Left ventricle myocardium superior (tissue), 1 donor: ENCODE results near the gene DNAJC6. TPM values are rescaled to one million over a fixed set of nuclear protein-coding genes. Genes with fewer than 3 reads are reported as not detected.
A peak's percentile ranks its signal among the peaks of the same experiment; 100 is the strongest.
"Not testable (repeated sequence)": the region's sequence is repeated elsewhere in the genome, so short reads cannot be mapped to it uniquely, and the experiment has no call there.

ENCODE experiments used
- ATAC-seq: fragments of 200-7000 bp; cut with Tn5 transposase; one replicate; pipeline ENCODE4 v1.9.1; 2020; ENCODE audit warnings: mild to moderate bottlenecking, moderate library complexity
- DNase-seq: peaks from one replicate; pipeline ENCODE4 v3.0.0-alpha.2; 2020
- intact Hi-C: fragments of 100-400 bp; cut with micrococcal nuclease; formaldehyde crosslinking; loops from one replicate; pipeline ENCODE4 v1.11.0; 2022
- total RNA-seq: library from RNA; stranded (reverse); fragmentation: NEBNext Ultra II Directional; extraction: Animal tissue kit (Norgen Biotek cat#: 25700); gene quantifications from one replicate; pipeline ENCODE4 v1.2.1, GENCODE V29; 2021
- donor health status: DM: no; HTN: yes; CAD: no; lungs with severe emphysema.

Gene DNAJC6
- total RNA-seq, 1 donor from 2014 or later = 3.6 TPM

DNA sequence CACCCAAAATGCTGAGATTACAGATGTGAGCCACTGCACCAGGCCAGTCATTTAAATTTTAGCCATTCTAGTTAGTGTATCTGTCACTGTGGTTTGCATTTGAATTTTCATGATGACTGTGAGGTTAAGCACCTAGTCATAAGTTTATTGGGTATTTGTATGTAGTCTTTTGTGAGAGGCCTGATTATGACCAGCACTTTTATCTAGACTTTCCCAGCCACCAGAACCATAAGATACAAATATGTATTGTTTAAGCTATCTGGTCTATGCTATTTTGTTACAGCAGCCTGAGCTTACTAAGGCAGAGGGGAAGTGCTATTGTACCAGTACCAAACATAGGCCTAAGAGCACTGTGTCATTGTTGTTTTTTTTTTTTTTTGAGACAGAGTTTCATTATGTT is 19.9 kb upstream of the DNAJC6 start:
- intact Hi-C loops = no loop called here
- DNase-seq (no peak), ATAC-seq (no peak)

DNA sequence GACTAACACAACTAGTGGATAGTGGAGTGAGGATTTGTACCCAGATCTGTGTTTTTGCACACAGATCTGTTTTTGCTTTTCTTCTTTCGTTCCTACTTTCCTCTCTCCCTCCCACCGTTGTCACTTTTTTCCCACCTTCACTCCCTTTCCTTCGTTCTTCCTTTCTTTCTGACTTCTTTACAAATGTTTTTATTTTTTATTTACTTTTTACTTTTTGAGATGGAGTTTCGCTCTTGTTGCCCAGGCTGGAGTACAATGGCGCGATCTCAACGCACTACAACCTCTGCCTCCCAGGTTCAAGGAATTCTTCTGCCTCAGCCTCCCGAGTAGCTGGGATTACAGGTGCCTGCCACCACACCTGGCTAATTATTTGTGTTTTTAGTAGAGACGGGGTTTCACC is 17.5 kb upstream of the DNAJC6 start:
- ATAC-seq, intact Hi-C loops, DNase-seq: not testable (repeated sequence)

DNA sequence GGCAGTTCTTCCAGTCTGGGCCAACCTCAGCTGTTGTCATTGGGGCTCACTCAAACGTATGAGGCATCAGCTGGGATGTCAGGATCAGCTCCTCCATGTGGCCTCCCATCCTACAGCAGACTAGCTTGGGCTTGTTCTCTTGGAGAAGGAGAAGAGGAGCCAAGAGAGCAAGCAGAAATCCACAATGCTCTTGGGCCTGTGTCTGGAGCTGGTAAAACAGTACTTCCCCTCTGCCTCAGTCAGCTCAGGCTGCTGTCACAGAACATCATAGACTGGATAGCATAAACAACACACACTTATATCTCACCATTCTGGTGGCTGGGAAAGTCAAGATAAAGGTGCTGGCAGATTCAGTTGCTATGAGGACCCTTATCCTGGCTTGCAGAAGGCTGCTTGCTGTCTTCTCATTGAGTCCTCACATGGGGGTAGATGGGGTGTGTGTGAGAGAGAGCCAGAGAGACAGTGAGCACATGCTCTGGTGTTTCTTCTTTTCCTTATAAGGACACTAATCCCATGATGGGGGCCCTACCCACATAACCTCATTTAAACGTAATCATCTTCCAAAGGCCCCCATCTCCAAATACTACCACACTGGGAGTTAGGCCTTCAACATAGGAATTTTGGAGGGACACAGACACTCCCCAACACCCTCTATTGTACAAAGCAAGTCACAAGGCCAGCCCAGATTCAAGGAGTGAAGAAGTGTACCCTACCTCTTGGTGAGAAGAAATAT is 16.3 kb upstream of the DNAJC6 start:
- intact Hi-C loops = no loop called here
- no peak for ATAC-seq
- no peak for DNase-seq

DNA sequence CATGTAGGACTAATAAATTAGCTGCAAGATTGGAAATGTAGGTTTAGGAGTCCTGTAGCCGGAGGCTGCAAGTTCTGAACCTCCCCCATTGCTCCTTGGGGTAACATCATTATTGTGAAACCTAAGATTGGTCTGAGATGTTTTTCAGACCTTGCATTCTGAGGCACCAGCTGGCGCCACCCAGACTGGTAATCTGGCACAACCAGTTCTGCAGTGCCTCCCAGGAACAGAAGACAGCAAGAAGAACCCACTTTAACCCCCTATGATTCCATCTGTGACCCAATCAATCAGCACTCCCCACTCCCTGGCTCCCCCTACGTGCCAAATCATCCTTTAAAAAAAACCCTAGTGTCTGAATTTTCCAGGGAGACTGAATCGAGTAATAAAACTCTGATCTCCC is 11.6 kb upstream of the DNAJC6 start:
- intact Hi-C loops = no loop called here
- DNase-seq (no peak), ATAC-seq (no peak)

DNA sequence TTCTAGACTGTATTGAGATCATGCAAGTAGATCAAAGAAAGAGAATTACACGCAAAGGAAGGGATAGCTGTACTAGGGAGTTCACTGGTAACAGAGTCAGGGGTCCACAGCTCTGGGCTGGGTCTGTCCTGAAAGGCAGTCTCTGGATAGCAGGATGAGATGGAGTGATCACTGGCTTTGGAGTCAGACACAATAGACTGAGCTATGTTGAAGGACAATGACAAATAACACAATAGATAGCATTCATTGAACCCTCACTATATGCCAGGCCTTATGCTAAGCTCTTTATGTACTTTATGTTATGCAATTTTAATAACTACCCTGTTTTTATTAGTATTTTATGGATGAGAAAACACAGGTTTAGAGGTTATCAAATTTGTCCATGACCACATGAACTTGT is 10.0 kb upstream of the DNAJC6 start:
- no peak for DNase-seq
- intact Hi-C loops = no loop called here
- no peak for ATAC-seq

DNA sequence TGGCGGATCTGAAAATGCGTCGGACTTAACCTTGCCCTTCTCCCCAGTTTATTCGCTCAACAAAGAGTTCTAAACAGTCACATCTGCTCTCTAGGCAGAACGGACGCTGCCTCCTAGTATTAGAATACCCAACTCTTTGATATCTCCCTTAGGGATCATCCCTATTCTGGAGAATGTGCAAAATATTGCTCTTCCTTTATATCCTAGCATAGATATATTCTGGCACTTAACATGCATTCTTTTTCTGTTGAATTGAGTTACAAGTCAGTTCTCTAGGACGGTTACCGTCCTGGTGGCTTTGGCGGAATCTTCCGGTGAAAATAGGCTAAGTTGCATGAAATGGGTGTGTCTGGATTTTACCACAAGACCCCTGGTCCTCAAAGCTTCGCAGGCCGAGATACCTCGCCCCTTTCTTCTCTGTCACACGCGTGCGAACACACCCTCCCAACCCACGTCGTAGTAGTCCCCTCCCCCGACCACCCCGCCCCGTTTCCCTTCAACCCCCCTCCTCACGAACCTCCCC is 501 bp upstream of the DNAJC6 start:
- no peak for DNase-seq
- no peak for ATAC-seq
- intact Hi-C loops = no loop called here

DNA sequence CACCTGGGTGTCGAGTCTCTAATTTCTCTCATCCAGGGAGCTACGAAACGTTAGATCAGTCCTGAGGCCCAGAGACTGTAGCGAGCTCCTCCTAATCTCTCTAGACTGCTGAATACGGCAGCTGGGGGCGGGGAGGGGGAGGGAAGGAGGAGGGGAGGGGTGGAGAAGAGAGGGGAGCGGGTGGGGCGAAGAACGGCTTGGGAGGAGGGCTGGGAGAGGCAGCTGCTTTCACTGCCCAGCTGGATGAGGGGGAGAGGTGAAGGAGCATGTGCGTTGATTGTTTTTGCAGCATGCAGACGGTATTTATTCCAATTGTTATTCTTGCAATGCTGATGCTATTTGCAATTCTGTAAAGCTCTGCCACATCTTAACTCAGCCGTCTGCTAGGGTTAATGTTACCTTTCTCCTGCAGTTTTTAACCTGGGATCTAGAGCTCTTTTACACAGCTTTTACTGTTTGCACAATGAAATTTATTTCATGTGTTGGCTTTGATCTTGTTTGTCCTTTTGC is 790 bp downstream of the DNAJC6 start:
- DNase-seq (no peak), ATAC-seq (peak; percentile 74)
- intact Hi-C loops = loop anchor here (10.0 kb wide), 1 partner anchor 55 kb away; no protein-coding TSS in a partner anchor

DNA sequence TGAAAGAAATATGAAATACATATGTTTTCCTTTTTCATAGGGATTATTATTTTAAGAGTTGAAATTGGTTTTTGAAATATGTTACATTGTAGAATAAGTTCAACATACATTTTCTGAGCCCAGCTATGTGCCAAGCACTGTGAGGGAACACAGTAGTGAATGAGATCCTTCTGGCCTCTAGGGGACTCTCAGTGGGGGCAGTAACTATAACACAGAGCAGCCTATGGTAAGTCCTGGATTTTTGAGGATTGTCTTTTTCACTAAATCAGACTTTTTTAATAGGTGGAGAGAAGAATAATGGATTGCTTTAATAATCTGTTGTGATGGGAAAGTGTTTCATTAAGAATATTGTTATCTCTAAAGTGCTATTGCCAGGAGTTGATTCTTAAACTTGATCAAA is 2.4 kb downstream of the DNAJC6 start:
- DNase-seq (no peak), ATAC-seq (no peak)
- intact Hi-C loops = loop anchor here (10.0 kb wide), 1 partner anchor 57 kb away; no protein-coding TSS in a partner anchor

DNA sequence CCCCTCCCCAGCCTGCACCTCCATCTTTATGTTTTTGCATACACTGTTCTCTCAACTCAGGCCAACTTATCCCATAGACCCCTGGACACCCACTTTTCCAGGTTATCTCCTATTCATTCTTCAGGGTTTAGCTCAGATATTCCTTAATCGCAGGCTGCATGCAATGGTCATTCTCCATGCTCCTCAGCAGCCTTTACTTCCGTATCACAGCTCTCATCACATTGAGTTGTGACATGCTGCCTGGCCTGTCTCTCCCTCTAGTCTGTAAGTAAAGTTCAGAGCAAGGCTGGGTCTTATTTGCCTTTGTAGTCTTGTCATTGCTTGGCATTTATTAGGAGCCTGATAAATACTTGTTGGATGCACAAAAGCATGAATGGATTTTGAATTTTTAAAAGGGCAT is 6.9 kb downstream of the DNAJC6 start:
- intact Hi-C loops = loop anchor here (10.0 kb wide), 1 partner anchor 61 kb away; no protein-coding TSS in a partner anchor
- ATAC-seq = no peak
- no peak for DNase-seq

DNA sequence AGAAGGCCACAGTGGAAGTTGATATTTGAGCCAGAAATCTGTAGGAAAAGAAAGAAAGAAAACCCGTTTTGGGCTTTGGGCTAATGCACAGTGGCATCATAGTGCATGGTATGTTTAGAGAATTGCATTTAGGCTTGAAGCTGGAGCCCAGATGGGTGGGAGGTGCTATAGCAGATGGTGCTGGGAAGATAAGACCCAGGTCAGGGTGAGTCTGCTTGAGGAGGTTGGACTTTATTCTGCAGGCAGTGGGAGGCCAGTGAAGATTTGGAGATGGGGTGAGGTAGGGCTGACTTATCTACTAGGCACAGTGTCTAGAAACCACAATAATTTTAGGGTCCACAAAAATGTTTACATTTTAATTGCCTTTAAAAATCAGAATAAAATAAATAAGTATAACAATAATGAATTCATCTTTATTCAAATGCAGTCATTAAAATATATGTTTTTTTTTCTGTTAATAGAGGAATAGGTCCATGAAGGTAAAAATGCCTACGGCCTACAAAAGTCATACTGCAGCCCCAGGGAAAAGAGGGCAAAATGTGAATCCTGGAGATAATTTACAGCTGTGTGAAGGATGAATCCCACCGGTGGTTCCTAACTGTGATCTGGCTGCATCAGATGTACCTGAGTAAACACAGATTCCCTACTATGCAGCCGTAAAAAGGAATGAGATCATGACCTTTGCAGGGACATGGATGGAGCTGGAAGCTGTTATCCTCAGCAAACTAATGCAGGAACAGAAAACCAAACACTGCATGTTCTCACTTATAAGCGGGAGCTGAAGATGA is 8.7 kb downstream of the DNAJC6 start:
- intact Hi-C loops = loop anchor here (10.0 kb wide), 1 partner anchor 63 kb away; no protein-coding TSS in a partner anchor
- DNase-seq (no peak), ATAC-seq (no peak)

DNA sequence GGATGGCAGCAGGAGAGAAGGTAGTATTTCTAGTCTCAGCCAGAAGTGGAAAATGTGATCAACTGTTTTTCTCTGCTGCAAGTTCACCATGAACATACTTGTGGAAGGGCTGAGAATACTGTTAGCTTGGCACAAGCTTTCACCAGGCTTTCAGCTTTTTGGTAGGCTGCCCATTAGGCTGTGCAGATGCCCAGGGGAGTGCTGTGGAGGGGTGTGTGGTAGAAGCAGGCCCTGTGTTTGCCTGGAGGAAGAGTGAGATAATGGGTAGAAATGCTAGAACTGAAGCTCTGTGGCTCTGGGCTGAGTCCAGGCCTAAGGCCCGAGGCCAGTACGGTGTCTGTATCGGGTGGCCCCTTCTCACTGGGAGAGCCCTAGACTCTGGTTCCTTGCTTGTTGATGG is 9.8 kb downstream of the DNAJC6 start:
- intact Hi-C loops = loop anchor here (10.0 kb wide), 1 partner anchor 64 kb away; no protein-coding TSS in a partner anchor

DNA sequence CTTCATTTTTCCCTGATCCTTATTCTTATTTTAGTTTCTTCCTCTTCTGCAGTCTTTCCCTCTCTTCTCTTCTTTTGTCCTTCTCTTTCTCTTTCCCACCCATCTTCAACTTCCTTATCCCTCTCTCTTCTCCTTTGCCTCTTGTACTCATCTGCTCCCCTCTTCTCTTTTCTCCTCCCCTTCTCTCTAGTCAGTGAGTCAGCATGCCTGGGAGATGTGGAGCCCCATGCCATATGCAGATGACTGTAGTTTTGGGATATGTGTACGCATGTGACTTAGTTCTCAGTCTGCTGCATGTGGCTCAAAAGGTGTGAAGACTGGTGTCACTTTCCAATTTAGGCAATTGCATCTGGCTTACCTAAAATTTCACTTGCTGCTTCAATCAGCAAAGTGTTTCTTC is 10.4 kb downstream of the DNAJC6 start:
- intact Hi-C loops = loop anchor here (10.0 kb wide), 1 partner anchor 65 kb away; no protein-coding TSS in a partner anchor
- ATAC-seq (no peak), DNase-seq (no peak)

More for the DNA sequence above, 9.8 kb downstream of the DNAJC6 start:
- ATAC-seq (peak; percentile 87), DNase-seq (no peak)

DNA sequence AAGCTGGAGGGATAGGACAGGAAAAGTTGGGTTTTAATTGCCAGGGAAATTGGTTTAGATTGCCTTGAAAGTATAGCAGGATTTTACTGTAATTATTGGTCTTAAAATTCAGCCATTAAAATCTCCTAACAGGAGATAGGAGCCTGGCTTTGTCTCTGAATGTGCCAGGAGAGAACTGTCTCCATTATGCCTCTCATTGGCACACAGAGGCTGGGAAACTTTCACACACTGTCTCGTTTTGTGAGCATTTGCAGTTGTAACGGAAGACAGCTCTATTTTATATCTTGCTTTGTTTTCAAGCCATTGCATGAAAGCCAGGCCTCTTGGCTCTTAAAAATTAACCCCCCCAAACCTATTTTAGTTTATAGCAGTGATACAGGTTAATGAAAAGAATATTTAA is 12.5 kb downstream of the DNAJC6 start:
- intact Hi-C loops = no loop called here
- ATAC-seq (no peak), DNase-seq (no peak)

DNA sequence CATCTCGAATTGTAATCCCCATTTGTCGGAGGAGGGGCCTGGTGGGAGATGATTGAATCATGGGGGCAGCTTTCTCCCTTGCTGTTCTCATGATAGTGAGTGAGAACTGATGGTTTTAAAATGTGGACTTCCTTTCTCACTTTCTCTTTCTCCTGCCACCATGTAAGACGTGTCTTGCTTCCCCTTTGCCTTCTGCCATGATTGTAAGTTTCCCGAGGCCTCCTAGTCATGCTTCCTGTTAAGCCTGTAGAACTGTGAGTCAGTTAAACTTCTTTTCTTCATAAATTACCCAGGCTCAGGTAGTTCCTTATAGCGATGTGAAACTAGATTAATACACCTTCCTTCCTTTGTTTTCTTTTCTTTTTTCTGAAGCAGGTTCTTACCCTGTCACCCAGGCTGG is 13.9 kb downstream of the DNAJC6 start:
- DNase-seq (no peak), ATAC-seq (no peak)
- intact Hi-C loops = no loop called here

DNA sequence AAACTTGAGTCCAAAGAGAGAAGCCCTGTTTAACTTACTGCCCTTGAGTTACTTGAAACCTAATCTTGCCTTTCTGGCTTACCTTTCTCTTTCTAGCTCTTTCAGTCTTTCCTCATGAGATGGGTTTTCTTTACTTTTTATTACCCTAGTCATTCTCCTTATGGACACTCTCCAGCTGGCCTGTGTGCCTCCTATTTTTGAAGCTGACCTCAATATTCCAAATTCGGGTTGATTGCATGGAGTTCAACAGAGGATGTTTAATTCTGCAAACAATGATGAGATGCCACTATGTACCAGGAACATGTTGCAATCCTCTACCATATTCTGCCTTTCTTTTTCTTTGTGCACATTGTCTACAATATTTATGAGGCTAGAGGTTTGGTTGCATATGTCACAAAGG is 20.7 kb downstream of the DNAJC6 start:
- DNase-seq = no peak
- intact Hi-C loops = no loop called here
- ATAC-seq = no peak

DNA sequence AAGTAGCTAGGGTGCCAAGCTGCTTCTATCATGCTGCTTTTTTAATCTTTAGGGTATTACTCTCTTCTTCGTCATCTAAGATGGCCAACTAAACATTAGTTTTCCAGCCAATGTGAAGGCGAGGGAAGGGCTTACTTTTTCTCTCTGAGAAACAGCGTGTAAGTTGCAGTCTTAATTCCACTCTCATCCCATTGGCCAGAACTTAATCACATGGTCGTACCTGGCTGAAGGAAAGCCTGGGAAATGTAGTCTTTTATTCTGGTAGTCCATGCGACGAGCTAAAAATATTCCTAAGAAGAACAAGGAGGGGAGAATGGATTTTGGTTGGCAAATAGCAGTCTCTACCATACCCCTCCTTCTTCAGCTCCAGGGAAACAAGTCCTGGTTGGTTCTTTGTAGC is 21.5 kb downstream of the DNAJC6 start:
- intact Hi-C loops = no loop called here
- ATAC-seq = no peak
- DNase-seq = no peak

DNA sequence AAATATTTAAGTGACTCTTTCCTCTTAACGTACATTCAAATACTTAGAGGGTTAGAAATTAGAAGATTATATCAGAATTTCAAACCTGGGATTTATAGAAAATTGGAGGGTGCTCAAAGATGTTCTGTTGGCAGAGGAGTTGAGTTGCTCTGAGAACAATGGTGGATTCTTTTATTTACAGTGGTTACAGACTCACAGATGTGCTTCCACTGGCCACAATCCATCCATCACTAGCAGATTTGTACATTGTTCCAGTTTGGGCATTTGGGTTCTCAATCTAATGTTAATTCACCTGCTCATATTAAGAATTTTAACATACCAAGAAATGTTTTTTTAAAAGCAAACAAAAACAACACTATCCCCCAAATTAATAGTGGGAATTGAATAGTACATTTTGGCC is 23.5 kb downstream of the DNAJC6 start:
- no peak for DNase-seq
- ATAC-seq = no peak
- intact Hi-C loops = no loop called here

DNA sequence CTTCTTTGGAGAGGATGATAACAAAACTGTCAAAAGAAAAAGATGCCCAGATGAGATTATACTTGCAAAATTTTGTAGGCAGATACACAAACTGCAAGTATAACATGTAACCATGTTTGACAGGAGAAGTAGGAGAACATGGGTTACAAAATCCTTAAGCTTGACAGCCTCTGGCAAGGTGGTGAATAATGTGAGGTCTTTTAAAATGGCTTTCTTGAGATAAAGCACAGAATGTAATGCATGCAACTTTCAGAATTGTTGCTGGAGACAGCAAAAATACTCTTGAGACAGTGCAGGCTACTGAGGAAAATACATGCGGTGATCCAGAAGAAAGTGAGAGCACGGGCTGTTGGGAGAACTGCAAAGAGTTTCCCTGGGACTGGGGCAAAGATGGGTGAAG is 24.7 kb downstream of the DNAJC6 start:
- ATAC-seq (no peak), DNase-seq (no peak)
- intact Hi-C loops = no loop called here

DNA sequence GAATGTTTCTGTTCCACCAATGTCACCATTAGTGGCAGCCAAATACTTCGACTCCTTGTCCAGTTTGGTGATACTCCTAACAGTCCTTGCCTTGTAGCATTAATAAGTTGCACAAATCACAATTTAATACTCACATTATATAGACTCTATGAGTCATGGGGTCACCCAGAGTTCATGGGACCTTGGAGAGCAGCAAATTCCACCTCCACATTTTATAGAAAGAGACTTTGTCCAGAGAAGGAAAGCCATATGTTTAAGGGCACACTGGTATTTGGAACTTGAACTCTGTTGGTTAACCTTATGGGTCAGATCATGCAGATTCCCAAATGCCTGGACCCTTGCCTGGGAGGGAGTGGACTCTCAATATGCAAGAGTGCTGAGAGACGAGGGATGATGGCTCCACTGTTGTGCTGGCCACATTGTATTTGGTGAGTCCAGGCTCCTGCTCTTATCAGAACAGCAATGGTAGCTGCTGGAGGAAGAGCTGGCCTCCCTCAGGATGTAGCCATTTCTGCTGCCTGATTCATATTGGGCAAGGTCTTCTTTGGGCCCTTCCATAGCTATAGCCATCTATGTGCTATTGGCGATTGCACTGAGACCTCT is 30.6 kb downstream of the DNAJC6 start:
- ATAC-seq (no peak), DNase-seq (no peak)
- intact Hi-C loops = no loop called here

DNA sequence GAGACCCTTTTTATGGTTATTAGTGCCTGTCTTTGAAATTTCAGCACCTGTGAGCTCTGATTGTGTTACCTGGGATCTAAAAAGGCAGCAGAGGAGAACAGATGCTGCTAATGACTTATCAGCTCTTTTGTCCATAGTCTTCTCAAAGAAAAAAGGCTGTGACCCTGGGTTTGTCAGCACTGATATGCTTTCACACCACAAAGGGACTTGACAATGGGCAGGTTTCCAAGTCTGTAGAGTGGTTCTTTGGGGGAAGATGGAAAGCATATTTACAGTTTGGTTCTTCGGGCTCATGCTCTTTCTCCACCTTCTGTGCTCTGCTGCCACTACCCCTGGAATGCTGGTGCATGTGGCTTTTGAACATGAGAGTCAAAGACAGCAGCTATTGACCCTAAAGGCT is 32.0 kb downstream of the DNAJC6 start:
- no peak for ATAC-seq
- no peak for DNase-seq
- intact Hi-C loops = no loop called here
